Osteocyte (in vitro differentiated cells): Measurements from ENCODE around the gene LYPD3. TPM values are rescaled to one million over a fixed set of nuclear protein-coding genes. Genes with fewer than 3 reads are reported as not detected.
A peak's percentile ranks its signal among the peaks of the same experiment; 100 is the strongest.
"Not testable (repeated sequence)": the region's sequence is repeated elsewhere in the genome, so short reads cannot be mapped to it uniquely, and the experiment has no call there.

Experiments used
- DNase-seq: peaks from one replicate; pipeline ENCODE4 v3.0.0; 2021; ENCODE audit warnings: mixed read lengths; ENCODE audit not compliant: unreplicated experiment; ENCODE audit errors: extremely low spot score
- H3K27ac Mint-ChIP-seq: one replicate; pipeline ENCODE4 v1.8.0; 2021; ENCODE audit warnings: mild to moderate bottlenecking, mixed read lengths; ENCODE audit not compliant: unreplicated experiment
- H3K27me3 Mint-ChIP-seq: one replicate; pipeline ENCODE4 v1.8.0; 2021; ENCODE audit warnings: mixed read lengths; ENCODE audit not compliant: unreplicated experiment
- H3K36me3 Mint-ChIP-seq: one replicate; pipeline ENCODE4 v1.8.0; 2021; ENCODE audit warnings: mixed read lengths; ENCODE audit not compliant: unreplicated experiment
- H3K4me1 Mint-ChIP-seq: one replicate; pipeline ENCODE4 v1.8.0; 2021; ENCODE audit warnings: mixed read lengths; ENCODE audit not compliant: unreplicated experiment
- H3K4me3 Mint-ChIP-seq: one replicate; pipeline ENCODE4 v1.8.0; 2021; ENCODE audit warnings: mild to moderate bottlenecking, moderate library complexity, mixed read lengths; ENCODE audit not compliant: unreplicated experiment
- H3K9me3 Mint-ChIP-seq: one replicate; pipeline ENCODE4 v1.8.0; 2021; ENCODE audit warnings: mixed read lengths; ENCODE audit not compliant: unreplicated experiment
- CTCF ChIP-seq: fragments of 200-600 bp; sonication (generic); IDR thresholded peaks from 2 replicates; pipeline ENCODE4 v1.5.0; 2021; ENCODE audit warnings: antibody characterized with exemption, mild to moderate bottlenecking, moderate library complexity
- total RNA-seq: library from RNA; stranded (reverse); gene quantifications from 2 replicates; pipeline ENCODE4 v1.2.1, GENCODE V29; 2021

LYPD3 gene
- total RNA-seq, 1 donor from 2014 or later = 0.27 TPM

DNA sequence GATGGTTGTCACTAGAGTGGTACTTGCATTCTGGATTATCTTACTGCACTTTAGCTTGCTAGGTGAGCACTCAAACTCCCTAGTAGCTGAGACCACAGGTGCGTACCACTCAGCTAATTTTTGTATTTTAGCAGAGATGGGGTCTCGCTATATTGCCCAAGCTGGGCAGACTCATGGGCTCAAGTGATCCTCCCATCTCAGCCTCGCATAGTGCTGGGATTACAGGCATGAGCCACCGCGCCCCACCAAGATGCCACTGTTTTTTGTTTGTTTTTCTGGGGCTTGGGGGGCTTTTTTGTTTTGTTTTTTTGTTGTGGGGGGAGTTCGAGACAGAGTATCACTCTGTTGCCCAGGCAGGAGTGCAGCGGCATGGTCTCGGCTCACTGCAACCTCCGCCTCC lies 17.8 kb downstream of the LYPD3 start:
- no peak for DNase-seq
- peaks cover 14% of the 10 kb centered on the region for H3K27me3 Mint-ChIP-seq
- no peak overlapping the region for H3K4me3 Mint-ChIP-seq
- TF ChIP-seq CTCF = no peak
- H3K36me3 Mint-ChIP-seq = no peaks in the 10 kb centered on the region
- peaks cover 4% of the 10 kb centered on the region for H3K9me3 Mint-ChIP-seq
- H3K4me1 Mint-ChIP-seq = no peaks in the 10 kb centered on the region
- H3K27ac Mint-ChIP-seq = no peak overlapping the region

DNA sequence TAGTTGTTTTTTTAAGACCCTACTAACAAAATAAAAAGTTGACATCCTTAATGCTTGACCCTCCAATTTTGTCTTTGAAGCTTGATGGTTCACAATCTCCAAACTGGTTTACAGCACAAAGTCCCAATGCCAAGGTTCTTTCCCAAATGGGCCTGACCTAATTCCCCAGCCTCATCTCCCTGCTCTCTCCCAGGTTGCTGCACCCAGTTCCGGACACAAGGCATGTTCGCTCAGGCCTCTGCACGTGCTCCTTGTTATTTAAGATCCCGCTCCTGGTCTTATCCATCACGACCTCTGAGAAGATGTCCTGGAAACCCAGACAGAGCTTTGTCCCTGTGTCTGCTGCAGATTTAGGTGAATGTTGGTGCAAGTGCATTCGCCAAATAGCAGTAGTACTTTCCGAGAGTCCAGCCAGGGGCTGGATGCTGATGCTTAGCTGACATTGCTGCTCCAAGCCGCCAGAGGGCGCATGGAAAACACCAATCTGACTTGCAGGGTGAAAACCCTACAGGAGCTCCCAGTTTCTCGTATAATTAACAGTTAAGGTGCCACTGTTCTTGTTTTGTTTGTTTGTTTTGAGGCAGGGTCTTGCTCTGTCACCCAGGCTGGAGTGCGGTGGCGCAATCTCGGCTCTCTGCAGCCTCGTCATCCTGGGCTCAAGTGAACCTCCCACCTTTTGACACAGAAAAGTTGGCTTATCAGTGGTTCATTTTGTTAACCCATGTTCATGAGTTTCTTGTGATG lies 18.5 kb downstream of the LYPD3 start:
- Mint-ChIP-seq H3K4me1 (no peaks in the 10 kb centered on the region), H3K4me3 (no peak overlapping the region), H3K27ac (no peak overlapping the region), H3K27me3 (peaks cover 17% of the 10 kb centered on the region), H3K9me3 (no peaks in the 10 kb centered on the region), H3K36me3 (no peaks in the 10 kb centered on the region)
- TF ChIP-seq CTCF = peak; percentile 96
- peak; percentile 91 for DNase-seq

DNA sequence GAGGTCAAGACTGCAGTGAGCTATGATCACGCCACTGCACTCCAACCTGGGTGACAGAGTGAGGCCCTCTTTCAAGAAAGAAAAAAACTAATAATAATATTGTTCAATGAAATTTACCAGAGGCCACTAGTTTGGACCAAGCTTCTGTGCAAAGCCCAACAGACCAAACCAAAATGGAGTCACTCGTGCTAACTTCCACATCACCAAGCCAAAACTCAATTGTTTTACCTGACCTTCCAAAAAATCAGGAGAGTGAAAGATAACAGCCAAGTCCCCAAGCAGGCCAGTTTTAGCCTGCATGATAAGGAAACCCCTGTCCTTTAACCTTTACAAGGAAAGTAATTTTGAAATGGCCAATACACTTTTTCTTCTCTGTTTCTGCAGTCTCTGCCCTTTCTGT lies 20.0 kb downstream of the LYPD3 start:
- Mint-ChIP-seq H3K27me3 (peaks cover 22% of the 10 kb centered on the region), H3K4me3 (no peak overlapping the region), H3K36me3 (no peaks in the 10 kb centered on the region), H3K9me3 (no peaks in the 10 kb centered on the region), H3K4me1 (no peaks in the 10 kb centered on the region), H3K27ac (no peak overlapping the region)
- DNase-seq = no peak
- TF ChIP-seq CTCF = no peak

GRCh38 chr19:43444531-43445287 lies 20.7 kb downstream of the LYPD3 start:
- no peak for TF ChIP-seq CTCF
- H3K36me3 Mint-ChIP-seq = no peaks in the 10 kb centered on the region
- no peak overlapping the region for H3K4me3 Mint-ChIP-seq
- no peaks in the 10 kb centered on the region for H3K4me1 Mint-ChIP-seq
- no peak overlapping the region for H3K27ac Mint-ChIP-seq
- DNase-seq = no peak
- no peaks in the 10 kb centered on the region for H3K9me3 Mint-ChIP-seq
- peaks cover 24% of the 10 kb centered on the region for H3K27me3 Mint-ChIP-seq

GRCh38 chr19:43444091-43444490 lies 21.3 kb downstream of the LYPD3 start:
- DNase-seq, H3K4me3 Mint-ChIP-seq, H3K27ac Mint-ChIP-seq, H3K36me3 Mint-ChIP-seq, H3K9me3 Mint-ChIP-seq, H3K4me1 Mint-ChIP-seq: not testable (repeated sequence)
- H3K27me3 Mint-ChIP-seq = peaks cover 24% of the 10 kb centered on the region
